Neural progenitor cell (in vitro differentiated cells): ENCODE measurements around the gene FAU. TPM values are rescaled to one million over a fixed set of nuclear protein-coding genes. Genes with fewer than 3 reads are reported as not detected.

Experiments used
- DNase-seq: peaks from one replicate; pipeline ENCODE4 v3.0.0-alpha.2; 2016; ENCODE audit warnings: low spot score
- H2AFZ ChIP-seq: fragments of 200-600 bp; sonication (generic); replicated peaks from 2 replicates; pipeline ENCODE4 v1.6.1; 2016; ENCODE audit warnings: antibody characterized with exemption
- H3F3A ChIP-seq: fragments of 200-600 bp; sonication (generic); 2 replicates; pipeline ENCODE4 v1.6.1; 2016; ENCODE audit warnings: antibody characterized with exemption, low read depth
- H3K27ac ChIP-seq: fragments of 200-600 bp; sonication (generic); 2 replicates; pipeline ENCODE4 v1.5.1; 2016; ENCODE audit warnings: mild to moderate bottlenecking
- H3K27me3 ChIP-seq: fragments of 200-600 bp; sonication (generic); 2 replicates; pipeline ENCODE4 v1.6.1; 2016; ENCODE audit warnings: mild to moderate bottlenecking, moderate library complexity
- H3K36me3 ChIP-seq: fragments of 200-600 bp; sonication (generic); 2 replicates; pipeline ENCODE4 v1.5.1; 2016
- H3K4me1 ChIP-seq: fragments of 200-600 bp; sonication (generic); 2 replicates; pipeline ENCODE4 v1.6.1; 2016; ENCODE audit warnings: mixed run types
- H3K4me2 ChIP-seq: fragments of 200-600 bp; sonication (generic); 2 replicates; pipeline ENCODE4 v1.6.1; 2016
- H3K4me3 ChIP-seq: fragments of 200-600 bp; sonication (generic); 2 replicates; pipeline ENCODE4 v1.5.1; 2016
- H3K79me2 ChIP-seq: fragments of 200-600 bp; sonication (generic); 2 replicates; pipeline ENCODE4 v1.6.1; 2016; ENCODE audit warnings: low read depth
- H3K9ac ChIP-seq: fragments of 200-600 bp; sonication (generic); 2 replicates; pipeline ENCODE4 v1.6.1; 2016
- H3K9me3 ChIP-seq: fragments of 200-600 bp; sonication (generic); 2 replicates; pipeline ENCODE4 v1.5.1; 2016; ENCODE audit warnings: low read depth
- H4K20me1 ChIP-seq: fragments of 200-600 bp; sonication (generic); 2 replicates; pipeline ENCODE4 v1.6.1; 2016; ENCODE audit warnings: low read depth
- H3K27ac Mint-ChIP-seq: 3 replicates; pipeline ENCODE4 v1.8.0; 2021; ENCODE audit warnings: mixed read lengths
- H3K27me3 Mint-ChIP-seq: 2 replicates; pipeline ENCODE4 v1.8.0; 2022; ENCODE audit warnings: low read depth, mild to moderate bottlenecking, inconsistent platforms, moderate library complexity, mixed read lengths; ENCODE audit not compliant: insufficient read depth
- H3K36me3 Mint-ChIP-seq: 3 replicates; pipeline ENCODE4 v1.8.0; 2021; ENCODE audit warnings: mixed read lengths
- H3K4me1 Mint-ChIP-seq: 3 replicates; pipeline ENCODE4 v1.8.0; 2021; ENCODE audit warnings: mixed read lengths
- H3K4me3 Mint-ChIP-seq: 3 replicates; pipeline ENCODE4 v1.8.0; 2021; ENCODE audit warnings: mild to moderate bottlenecking, moderate library complexity, mixed read lengths
- H3K9me3 Mint-ChIP-seq: 3 replicates; pipeline ENCODE4 v1.8.0; 2020; ENCODE audit warnings: mixed read lengths
- CTCF ChIP-seq: fragments of 200-600 bp; sonication (generic); IDR thresholded peaks from 2 replicates; pipeline ENCODE4 v1.5.1; 2017; ENCODE audit warnings: antibody characterized with exemption, mild to moderate bottlenecking
- EZH2 ChIP-seq: fragments of 200-600 bp; sonication (generic); IDR thresholded peaks from 2 replicates; pipeline ENCODE4 v1.6.1; 2017; ENCODE audit warnings: antibody characterized with exemption, mild to moderate bottlenecking, moderate library complexity
- EZH2phosphoT487 ChIP-seq: fragments of 200-600 bp; sonication (generic); IDR thresholded peaks from 2 replicates; pipeline ENCODE4 v1.6.1; 2017; ENCODE audit warnings: antibody characterized with exemption
- total RNA-seq: library from RNA; depleted of rRNA; stranded (reverse); fragments of >200 nt; gene quantifications from 2 replicates; pipeline ENCODE4 v1.2.3, GENCODE V29; 2015; ENCODE audit warnings: low replicate concordance

FAU gene
- total RNA-seq, 1 donor from 2014 or later = 288 TPM

DNA sequence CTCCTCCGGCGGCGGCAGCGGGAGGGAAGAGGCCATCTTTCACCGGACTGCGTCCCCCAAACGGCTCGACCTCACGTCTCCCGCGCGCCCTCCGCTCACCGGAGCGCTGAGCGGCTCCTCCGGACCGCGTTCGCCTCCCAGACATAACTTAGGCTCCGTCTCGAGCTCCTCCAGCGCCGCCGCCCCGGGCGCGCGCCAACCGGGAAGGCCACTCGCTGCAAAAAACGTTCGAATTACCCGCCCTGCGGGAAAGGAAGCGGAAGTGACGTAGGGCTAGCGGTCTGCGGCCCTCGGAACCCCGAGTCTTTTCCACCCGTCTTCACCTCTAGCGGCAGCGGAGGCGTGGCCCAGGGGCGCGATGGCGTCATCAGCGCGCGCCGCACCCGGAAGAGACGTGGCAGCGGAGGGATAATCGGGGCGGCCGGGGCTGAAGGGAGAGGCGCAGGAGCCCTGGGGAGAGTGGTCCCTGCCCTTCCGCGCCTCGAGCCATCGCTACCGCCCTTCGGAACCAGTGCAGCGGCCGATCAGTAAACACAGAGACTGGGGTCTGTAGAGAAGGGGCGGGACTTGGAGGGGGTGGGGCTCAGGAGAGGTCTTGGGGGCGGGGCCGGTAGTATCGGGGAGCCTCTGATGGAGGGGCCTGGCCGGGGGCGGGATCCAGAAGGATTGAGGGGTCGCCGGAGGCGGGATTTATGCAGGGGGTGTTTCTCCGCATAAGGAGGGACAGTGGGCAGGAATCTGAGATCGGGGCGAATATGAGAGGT lies 37.9 kb downstream of the FAU start, which contains the start of the genes CDCA5 and ZFPL1:
TSS of gene CDCA5 (minus strand) at position 207 of the 764 bp plus-strand sequence. CDS start at position 145, 62 bp downstream.
TSS of gene ZFPL1 (plus strand) at position 389 of the 764 bp plus-strand sequence. CDS start 477 bp downstream, outside the sequence.
- Histone ChIP-seq H3K4me3 (peak within 1 kb of the TSS; percentile 91), H2AFZ (peak within 1 kb of the TSS; percentile 83), H3K27ac (peak within 1 kb of the TSS; percentile 93), H3F3A (peaks cover 19% of the 10 kb centered on the region), H3K9me3 (no peaks in the 10 kb centered on the region), H4K20me1 (no peaks in the 10 kb centered on the region), H3K79me2 (peaks cover 50% of the 10 kb centered on the region), H3K4me1 (peaks cover 14% of the 10 kb centered on the region), H3K4me2 (peak within 1 kb of the TSS; percentile 96), H3K27me3 (no peaks in the 10 kb centered on the region), H3K9ac (peak within 1 kb of the TSS; percentile 90), H3K36me3 (peaks cover 5% of the 10 kb centered on the region)
- Mint-ChIP-seq H3K36me3 (peaks cover 14% of the 10 kb centered on the region), H3K27me3 (peaks cover 4% of the 10 kb centered on the region), H3K27ac (peak within 1 kb of the TSS; percentile 96), H3K9me3 (no peaks in the 10 kb centered on the region), H3K4me1 (peaks cover 23% of the 10 kb centered on the region), H3K4me3 (peak within 1 kb of the TSS; percentile 98)
- TF ChIP-seq EZH2phosphoT487 (no peak), EZH2 (no peak), CTCF (no peak)
- peak; percentile 98 for DNase-seq

GRCh38 chr11:65083134-65083833 lies 38.6 kb downstream of the FAU start:
- Mint-ChIP-seq H3K4me3 (peak overlapping the region; percentile 98), H3K27ac (peak overlapping the region; percentile 96), H3K9me3 (no peaks in the 10 kb centered on the region), H3K36me3 (peaks cover 20% of the 10 kb centered on the region), H3K4me1 (peaks cover 27% of the 10 kb centered on the region), H3K27me3 (peaks cover 4% of the 10 kb centered on the region)
- Histone ChIP-seq H3K9me3 (no peaks in the 10 kb centered on the region), H3K79me2 (peaks cover 57% of the 10 kb centered on the region), H3K27me3 (no peaks in the 10 kb centered on the region), H3K4me1 (peaks cover 14% of the 10 kb centered on the region), H3F3A (peaks cover 21% of the 10 kb centered on the region), H3K4me3 (peak overlapping the region; percentile 91), H2AFZ (peak overlapping the region; percentile 83), H3K9ac (peak overlapping the region; percentile 90), H4K20me1 (peaks cover 7% of the 10 kb centered on the region), H3K36me3 (peaks cover 5% of the 10 kb centered on the region), H3K4me2 (peak overlapping the region; percentile 96), H3K27ac (no peak overlapping the region)
- TF ChIP-seq EZH2phosphoT487 (no peak), EZH2 (no peak), CTCF (no peak)
- DNase-seq = peak; percentile 18

- Histone ChIP-seq H2AFZ (no peak overlapping the region), H3K9me3 (no peaks in the 10 kb centered on the region), H4K20me1 (peaks cover 16% of the 10 kb centered on the region), H3K79me2 (peaks cover 59% of the 10 kb centered on the region), H3K27ac (no peak overlapping the region), H3K27me3 (no peaks in the 10 kb centered on the region), H3K4me2 (no peak overlapping the region), H3K36me3 (peaks cover 5% of the 10 kb centered on the region), H3K4me1 (peaks cover 8% of the 10 kb centered on the region), H3F3A (peaks cover 17% of the 10 kb centered on the region), H3K4me3 (no peak overlapping the region), H3K9ac (no peak overlapping the region)
- Mint-ChIP-seq H3K9me3 (no peaks in the 10 kb centered on the region), H3K4me1 (peaks cover 23% of the 10 kb centered on the region), H3K4me3 (no peak overlapping the region), H3K27me3 (peaks cover 2% of the 10 kb centered on the region), H3K27ac (no peak overlapping the region), H3K36me3 (peaks cover 36% of the 10 kb centered on the region)
- TF ChIP-seq EZH2phosphoT487 (no peak), CTCF (no peak), EZH2 (no peak)
- no peak for DNase-seq
These were observed 43.1 kb downstream of the FAU start for GRCh38 chr11:65078786-65079342.
